ENCODE measurements around the gene RAF1. TPM values are rescaled to one million over a fixed set of nuclear protein-coding genes. Genes with fewer than 3 reads are reported as not detected.
A peak's percentile ranks its signal among the peaks of the same experiment; 100 is the strongest.

The RAF1 gene
- total RNA-seq, 4 donors from 2014 or later: 73.2 to 107 (median 84.2) TPM

GRCh38 chr3:12659316-12660015 is 4.5 kb downstream of the RAF1 start:
- intact Hi-C loops (cut with DNase I): no loop called here
- Histone ChIP-seq H3K4me3 (no peak overlapping the region), H3K27me3 (no peaks in the 10 kb centered on the region), H3K4me1 (peaks cover 17 to 81% (median 49%) of the 10 kb centered on the region in 3 donors), H3K9me3 (no peaks in the 10 kb centered on the region), H3K36me3 (no peaks in the 10 kb centered on the region), H3K27ac (peak overlapping the region; percentile 28 to 99 (median 69))
- no peak for TF ChIP-seq CTCF (IDR thresholded peaks at IDR 0.05)
- TF ChIP-seq POLR2A (IDR thresholded peaks at IDR 0.05): no peak
- 79 to 100% methylated on average over 1 to 2 of the region's 3 CpGs for WGBS, 2 donors
- no peak for DNase-seq

- no peaks in the 10 kb centered on the region for H3K9me3 ChIP-seq
- intact Hi-C loops (cut with DNase I): no loop called here
- no peaks in the 10 kb centered on the region for H3K27me3 ChIP-seq
- H3K4me1 ChIP-seq: peaks cover 17 to 89% (median 49%) of the 10 kb centered on the region in 3 donors
- H3K4me3 ChIP-seq: no peak overlapping the region
- TF ChIP-seq POLR2A (IDR thresholded peaks at IDR 0.05) (no peak), CTCF (IDR thresholded peaks at IDR 0.05) (no peak)
- WGBS, 2 donors: 54 to 56% methylated on average over 4 of the region's 4 CpGs
- no peaks in the 10 kb centered on the region for H3K36me3 ChIP-seq
- no peak for DNase-seq
- peak overlapping the region in 3 of 4 donors; percentile 28 to 99 (median 99) for H3K27ac ChIP-seq
These were observed 5.3 kb downstream of the RAF1 start for GRCh38 chr3:12658593-12659058.

GRCh38 chr3:12656850-12657249 is 7.1 kb downstream of the RAF1 start:
- peaks cover 14 to 96% (median 48%) of the 10 kb centered on the region in 3 donors for H3K4me1 ChIP-seq
- WGBS, 2 donors: 74 to 89% methylated on average over 6 of the region's 6 CpGs
- TF ChIP-seq POLR2A (IDR thresholded peaks at IDR 0.05) (no peak), CTCF (IDR thresholded peaks at IDR 0.05) (no peak)
- no peak for DNase-seq
- H3K27me3 ChIP-seq: no peaks in the 10 kb centered on the region
- H3K27ac ChIP-seq: peak overlapping the region in 1 of 4 donors; percentile 60
- H3K36me3 ChIP-seq: no peaks in the 10 kb centered on the region
- no peaks in the 10 kb centered on the region for H3K9me3 ChIP-seq
- intact Hi-C loops (cut with DNase I): no loop called here
- H3K4me3 ChIP-seq: no peak overlapping the region

- Histone ChIP-seq H3K27ac (peak overlapping the region in 1 of 4 donors; percentile 60), H3K27me3 (no peaks in the 10 kb centered on the region), H3K9me3 (no peaks in the 10 kb centered on the region), H3K4me1 (peaks cover 8 to 96% (median 41%) of the 10 kb centered on the region in 3 donors), H3K4me3 (no peak overlapping the region), H3K36me3 (no peaks in the 10 kb centered on the region)
- no peak for DNase-seq
- intact Hi-C loops (cut with DNase I): no loop called here
- TF ChIP-seq CTCF (IDR thresholded peaks at IDR 0.05): no peak
- no peak for TF ChIP-seq POLR2A (IDR thresholded peaks at IDR 0.05)
These were observed 7.7 kb downstream of the RAF1 start for GRCh38 chr3:12656193-12656592.

- peak overlapping the region in 1 of 4 donors; percentile 60 for H3K27ac ChIP-seq
- peaks cover 7 to 96% (median 41%) of the 10 kb centered on the region in 3 donors for H3K4me1 ChIP-seq
- TF ChIP-seq POLR2A (IDR thresholded peaks at IDR 0.05) (no peak), CTCF (IDR thresholded peaks at IDR 0.05) (no peak)
- 60 to 62% methylated on average over 4 of the region's 4 CpGs for WGBS, 2 donors
- no peak for DNase-seq
- H3K27me3 ChIP-seq: no peaks in the 10 kb centered on the region
- no peak overlapping the region for H3K4me3 ChIP-seq
- no peaks in the 10 kb centered on the region for H3K9me3 ChIP-seq
- no peaks in the 10 kb centered on the region for H3K36me3 ChIP-seq
- intact Hi-C loops (cut with DNase I): no loop called here
These were observed 8.2 kb downstream of the RAF1 start for GRCh38 chr3:12655701-12656100.
